AG09309 (cell line): Measurements from ENCODE around the gene TBC1D1.

Experiments
- DNase-seq: peaks from one replicate; pipeline ENCODE4 v3.0.0-alpha.2; 2010; ENCODE audit warnings: low read depth
- H3K4me3 ChIP-seq: 2 replicates; pipeline ENCODE4 v1.5.1; 2011; ENCODE audit warnings: mild to moderate bottlenecking, low read depth, low read length, moderate library complexity; ENCODE audit not compliant: control insufficient read depth
- TF ChIP-seq, protein P1 (sequence below): IDR thresholded peaks from 2 replicates; pipeline ENCODE4 v1.5.1; 2011; ENCODE audit warnings: mild to moderate bottlenecking, low read depth, low read length, inconsistent platforms; ENCODE audit not compliant: insufficient read depth, control insufficient read depth; ENCODE audit errors: missing control alignments

Gene TBC1D1

DNA sequence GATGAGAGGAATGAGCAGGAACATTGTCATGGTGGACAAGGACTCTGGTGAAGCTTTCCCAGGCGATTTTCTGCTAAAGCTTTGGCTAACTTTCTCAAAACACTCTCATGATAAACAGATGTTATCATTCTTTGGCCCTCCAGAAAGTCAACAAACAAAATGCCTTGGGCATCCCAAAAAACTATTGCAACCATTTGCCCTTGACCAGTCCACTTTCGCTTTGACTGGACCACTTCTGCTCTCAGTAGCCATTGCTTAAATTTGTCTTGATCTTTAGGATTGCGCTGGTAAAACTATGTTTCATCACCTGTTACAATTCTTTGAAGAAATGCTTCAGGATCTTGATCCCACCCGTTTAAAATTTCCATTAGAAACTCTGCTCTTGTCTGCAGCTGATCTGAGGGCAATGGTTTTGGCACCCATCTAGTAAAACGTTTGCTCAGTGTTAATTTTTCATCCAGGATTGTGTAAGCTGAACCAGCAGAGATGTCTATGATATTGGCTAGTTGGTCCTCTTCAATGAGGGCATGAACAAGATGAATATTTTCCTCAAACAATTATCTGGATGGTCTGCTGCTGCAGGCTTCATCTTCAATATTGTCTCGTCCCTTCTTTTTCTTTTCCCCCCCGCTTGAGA lies 14.8 kb downstream of the TBC1D1 start:
- H3K4me3 ChIP-seq: no peak overlapping the region
- TF ChIP-seq, protein P1, sequence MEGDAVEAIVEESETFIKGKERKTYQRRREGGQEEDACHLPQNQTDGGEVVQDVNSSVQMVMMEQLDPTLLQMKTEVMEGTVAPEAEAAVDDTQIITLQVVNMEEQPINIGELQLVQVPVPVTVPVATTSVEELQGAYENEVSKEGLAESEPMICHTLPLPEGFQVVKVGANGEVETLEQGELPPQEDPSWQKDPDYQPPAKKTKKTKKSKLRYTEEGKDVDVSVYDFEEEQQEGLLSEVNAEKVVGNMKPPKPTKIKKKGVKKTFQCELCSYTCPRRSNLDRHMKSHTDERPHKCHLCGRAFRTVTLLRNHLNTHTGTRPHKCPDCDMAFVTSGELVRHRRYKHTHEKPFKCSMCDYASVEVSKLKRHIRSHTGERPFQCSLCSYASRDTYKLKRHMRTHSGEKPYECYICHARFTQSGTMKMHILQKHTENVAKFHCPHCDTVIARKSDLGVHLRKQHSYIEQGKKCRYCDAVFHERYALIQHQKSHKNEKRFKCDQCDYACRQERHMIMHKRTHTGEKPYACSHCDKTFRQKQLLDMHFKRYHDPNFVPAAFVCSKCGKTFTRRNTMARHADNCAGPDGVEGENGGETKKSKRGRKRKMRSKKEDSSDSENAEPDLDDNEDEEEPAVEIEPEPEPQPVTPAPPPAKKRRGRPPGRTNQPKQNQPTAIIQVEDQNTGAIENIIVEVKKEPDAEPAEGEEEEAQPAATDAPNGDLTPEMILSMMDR: no peak
- DNase-seq: no peak

DNA sequence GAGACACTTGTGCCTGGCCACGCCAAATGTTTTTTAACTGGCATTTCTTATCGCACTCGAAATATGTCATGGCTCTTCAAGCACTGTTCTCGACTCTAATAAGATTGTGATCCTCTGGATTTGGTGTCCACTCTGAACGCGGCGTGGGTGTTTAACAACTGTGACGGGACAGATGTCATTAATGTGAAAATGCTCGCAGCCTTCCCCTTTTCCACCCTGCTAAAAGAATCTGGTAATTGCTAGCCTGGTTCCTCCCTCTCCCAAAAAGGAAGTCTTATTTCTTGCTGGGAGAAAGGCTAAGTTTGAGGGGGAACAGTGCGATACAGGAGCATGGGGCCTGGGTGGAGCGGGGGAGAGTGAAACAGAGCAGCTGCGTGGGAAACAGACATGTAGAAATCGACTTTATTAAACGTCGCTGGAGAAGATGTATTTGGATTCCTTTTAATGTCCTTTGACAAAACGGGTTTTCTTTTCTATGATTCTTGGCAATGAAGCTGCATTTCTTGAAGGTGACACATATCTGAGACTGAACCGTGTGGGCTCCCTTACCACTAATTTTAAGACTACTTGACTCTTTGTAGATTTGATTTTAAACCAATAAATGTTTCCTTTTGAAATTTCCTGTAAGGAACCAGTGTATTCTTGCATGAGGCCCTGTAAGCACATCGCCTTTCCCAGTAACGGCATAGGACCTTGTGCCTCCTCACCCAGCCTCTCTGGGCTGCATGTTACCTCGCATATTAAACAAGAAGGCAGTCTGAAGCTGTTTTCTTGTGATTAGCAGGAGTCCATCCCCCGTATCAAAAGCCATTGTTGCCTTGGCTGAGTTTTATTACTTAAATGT lies 17.8 kb downstream of the TBC1D1 start:
- TF ChIP-seq, protein P1: no peak
- no peak overlapping the region for H3K4me3 ChIP-seq
- no peak for DNase-seq

DNA sequence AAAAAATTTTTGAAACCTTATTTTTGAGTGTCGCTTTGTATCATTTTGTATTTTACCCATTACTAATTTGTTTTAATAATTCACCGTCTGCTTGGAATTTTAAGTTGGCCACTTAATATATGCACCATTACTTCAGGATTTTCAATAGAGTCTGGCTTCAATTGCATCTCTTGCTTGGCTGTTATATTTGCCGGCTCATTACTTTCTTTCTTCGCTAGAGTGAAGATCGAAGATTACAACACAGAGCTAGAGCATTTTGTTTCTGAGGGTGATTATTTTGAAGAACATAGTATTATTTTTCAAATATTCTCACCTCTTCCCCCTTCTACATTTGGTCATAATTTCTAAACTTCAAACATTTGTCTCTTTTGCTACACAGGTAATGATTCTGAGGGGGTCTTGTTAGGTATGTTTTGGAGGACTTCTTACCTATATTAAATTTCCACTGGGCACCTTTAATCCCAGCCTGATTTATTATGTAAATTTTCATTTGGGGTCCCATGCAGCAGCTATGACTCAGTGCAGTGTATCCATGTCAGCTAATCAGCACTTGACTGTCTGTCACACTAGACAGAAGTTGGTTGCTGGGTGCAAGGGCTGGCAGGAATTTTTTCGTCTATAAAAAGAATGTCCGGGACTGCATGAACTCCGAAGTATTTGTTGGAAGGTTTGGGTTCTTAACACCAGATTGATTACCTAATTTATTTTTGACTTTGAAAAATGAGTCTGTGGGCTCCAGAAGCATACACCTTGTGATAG lies 18.6 kb downstream of the TBC1D1 start:
- DNase-seq: no peak
- TF ChIP-seq, protein P1: no peak

DNA sequence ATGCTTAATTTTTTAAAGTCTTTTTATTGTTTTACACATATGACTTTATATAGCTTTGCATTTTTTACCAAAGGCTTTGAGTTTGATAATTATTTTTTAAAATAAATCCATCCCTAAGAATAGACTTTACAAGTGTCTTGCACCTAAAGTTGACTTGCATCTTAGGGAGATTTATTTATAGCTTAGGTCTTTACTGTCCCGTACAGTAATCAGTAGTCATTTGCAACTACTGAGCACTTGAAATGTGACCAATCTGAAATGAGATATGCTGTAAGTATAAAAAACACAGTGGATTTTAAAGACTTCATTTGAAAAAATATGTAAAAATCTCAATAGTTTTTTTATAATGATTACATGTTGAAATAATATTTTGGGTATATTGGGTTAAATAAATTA lies 19.2 kb downstream of the TBC1D1 start:
- no peak for DNase-seq
- H3K4me3 ChIP-seq: no peak overlapping the region
- TF ChIP-seq, protein P1: no peak

More for the DNA sequence above, 18.6 kb downstream of the TBC1D1 start:
- no peak overlapping the region for H3K4me3 ChIP-seq

DNA sequence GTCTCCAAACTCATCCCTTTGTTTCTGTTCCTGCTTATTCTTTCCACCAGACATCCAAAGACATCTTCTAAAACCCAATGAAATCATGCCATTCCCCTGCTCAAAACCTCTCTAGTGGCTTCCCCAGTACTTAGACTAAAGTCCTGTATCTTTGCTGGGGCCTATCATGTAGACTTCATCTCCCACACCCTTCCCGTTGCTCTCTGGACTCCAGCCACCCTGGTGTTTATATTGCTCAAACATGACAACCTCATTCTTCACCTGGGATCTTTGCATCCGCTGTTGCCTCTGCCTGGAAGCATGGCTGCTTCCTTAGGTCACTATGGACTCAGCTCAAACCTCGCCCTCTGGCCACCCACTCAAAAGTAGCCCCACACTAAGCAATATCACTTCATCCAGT lies 23.7 kb downstream of the TBC1D1 start:
- no peak overlapping the region for H3K4me3 ChIP-seq
- TF ChIP-seq, protein P1: no peak
- DNase-seq: no peak

DNA sequence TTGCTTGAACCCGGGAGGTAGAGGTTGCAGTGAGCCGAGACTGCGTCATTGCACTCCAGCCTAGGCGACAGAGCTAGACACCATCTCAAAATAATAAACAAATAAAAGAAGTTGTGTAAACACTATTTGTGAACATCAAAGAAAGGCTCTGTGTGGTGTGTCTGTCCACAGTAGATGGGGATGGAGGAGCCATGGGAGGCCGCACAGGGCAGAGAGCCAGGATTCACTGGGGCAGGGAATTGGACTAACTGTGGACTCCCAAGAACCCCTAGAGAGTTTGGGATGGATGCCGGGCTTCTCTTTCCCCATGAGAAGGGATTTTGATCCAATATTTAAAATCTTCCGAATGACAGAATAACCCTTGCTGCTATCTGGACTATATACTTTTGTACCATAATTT lies 26.5 kb downstream of the TBC1D1 start:
- TF ChIP-seq, protein P1: no peak
- H3K4me3 ChIP-seq: no peak overlapping the region
- DNase-seq: no peak
